Measurements from ENCODE around the gene SOWAHA. TPM values are rescaled to one million over a fixed set of nuclear protein-coding genes. Genes with fewer than 3 reads are reported as not detected.

The SOWAHA gene
- total and polyA plus RNA-seq, 10 of the 15 experiments (the other 5 are each of a cell fraction or from before 2014, with no cell fraction given) = 0.02 to 0.37 (median 0.05) TPM; not detected in 4

DNA sequence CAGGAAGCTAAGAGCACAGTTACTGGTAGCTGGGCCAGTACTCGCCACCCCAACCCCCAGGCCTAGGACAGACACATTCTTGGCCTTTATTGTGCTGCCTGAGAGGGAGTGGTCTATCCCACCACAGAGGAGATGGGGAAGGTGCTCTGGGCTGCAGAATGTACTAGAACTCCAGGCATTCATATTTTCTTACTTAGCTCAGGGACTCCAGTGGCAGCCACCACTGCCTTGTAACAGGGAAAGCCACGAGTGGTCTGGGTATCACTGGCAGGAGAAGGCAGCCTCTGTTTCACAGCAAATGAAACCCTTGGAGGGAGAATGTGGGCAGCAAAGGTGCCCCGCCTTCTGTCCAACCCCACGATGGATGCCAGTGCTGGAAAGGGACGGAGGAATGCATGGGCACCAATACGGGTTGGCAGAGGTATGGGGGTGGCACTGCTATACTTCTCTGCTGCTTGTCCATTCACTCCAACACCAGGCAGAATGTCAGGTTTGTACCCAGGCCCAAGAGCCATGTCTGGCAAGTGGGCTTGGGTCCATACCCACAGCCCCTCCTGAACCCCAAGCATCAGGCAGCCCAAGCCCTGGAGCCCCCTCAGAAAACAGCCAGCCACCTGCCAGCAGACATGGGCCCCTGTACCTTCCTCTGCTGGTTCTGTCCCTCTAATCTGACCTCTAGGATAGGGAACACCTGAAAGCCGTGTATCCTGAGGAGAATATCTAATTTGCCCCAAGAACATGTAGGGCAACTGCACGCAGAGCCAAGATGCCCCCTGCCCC lies 40.6 kb upstream of the SOWAHA start:
- in situ Hi-C loops (cut with MboI) = no loop called here
- Histone ChIP-seq H3K4me1 (ENCODE audit: control insufficient read depth, insufficient read depth, low read length) (peaks cover under 1% of the 10 kb centered on the region; the same call in 1 of the 2 replicates), H3K36me3 (ENCODE audit: control insufficient read depth in 2 of 2, insufficient read depth in 2 of 2, low read length in 1 of 2) (no peaks in the 10 kb centered on the region; a peak in 1 of 4 replicates), H3K4me2 (ENCODE audit: control insufficient read depth, insufficient read depth) (no peak overlapping the region), H3K79me2 (ENCODE audit: control insufficient read depth, insufficient read depth, low read length) (peaks cover 9% of the 10 kb centered on the region), H3K9ac (ENCODE audit: control insufficient read depth, insufficient read depth, low read length) (no peak overlapping the region), H3K4me3 (no peak overlapping the region), H3K27ac (ENCODE audit: control insufficient read depth, insufficient read depth) (no peak overlapping the region), H2AFZ (ENCODE audit: control insufficient read depth, low read depth, low read length) (no peak overlapping the region), H3K27me3 (replicated peaks in 1 of 2; ENCODE audit: control insufficient read depth in 2 of 2, insufficient read depth in 2 of 2, low read length in 1 of 2) (no peaks in the 10 kb centered on the region), H4K20me1 (ENCODE audit: control insufficient read depth, insufficient read depth) (no peaks in the 10 kb centered on the region), H3K9me3 (replicated peaks; ENCODE audit: control insufficient read depth, insufficient read depth, low read length) (no peaks in the 10 kb centered on the region)
- TF ChIP-seq NRF1 (conservative IDR thresholded peaks at IDR 0.05; ENCODE audit: low read depth, low read length) (no peak), SIX5 (IDR thresholded peaks at IDR 0.05; ENCODE audit: low read depth, low read length, severe bottlenecking) (no peak), CBX5 (IDR thresholded peaks at IDR 0.05; ENCODE audit: low read depth) (no peak), RCOR1 (conservative IDR thresholded peaks at IDR 0.05; ENCODE audit: low read depth, low read length) (no peak)
- no peak for ATAC-seq
- no TSS peak for BruUV-seq (replicated peaks)
- WGBS (ENCODE audit: insufficient coverage, insufficient replicate concordance, low lambda C conversion rate, missing lambda C conversion rate) = 77% methylated on average over 8 of the region's 8 CpGs
- ChIA-PET POLR2A (interaction anchor here (1.0 kb wide), 1 partner anchor 18 kb away, joined by 3 read pairs; no protein-coding TSS in a partner anchor), RAD21 (ENCODE audit: unreplicated experiment) (interaction anchor here (1.0 to 2.4 kb wide), 4 partner anchors 19 to 48 kb away, joined by 3 to 6 read pairs (median 4); no protein-coding TSS in a partner anchor), CTCF (interaction anchor here (1.3 to 2.0 kb wide), 2 partner anchors 12 to 47 kb away, joined by 3 to 7 read pairs; no protein-coding TSS in a partner anchor), SMC1A (ENCODE audit: uncharacterized antibody, unreplicated experiment) (interaction anchor here (0.8 to 1.5 kb wide), 3 partner anchors 9 to 15 kb away, joined by 3 to 4 read pairs (median 3); no protein-coding TSS in a partner anchor)
- no peak for FAIRE-seq
- intact Hi-C loops (cut with micrococcal nuclease; ENCODE audit: unreplicated experiment) = no loop called here
- DNase-seq (ENCODE audit: low read depth, low spot score) = no peak

DNA sequence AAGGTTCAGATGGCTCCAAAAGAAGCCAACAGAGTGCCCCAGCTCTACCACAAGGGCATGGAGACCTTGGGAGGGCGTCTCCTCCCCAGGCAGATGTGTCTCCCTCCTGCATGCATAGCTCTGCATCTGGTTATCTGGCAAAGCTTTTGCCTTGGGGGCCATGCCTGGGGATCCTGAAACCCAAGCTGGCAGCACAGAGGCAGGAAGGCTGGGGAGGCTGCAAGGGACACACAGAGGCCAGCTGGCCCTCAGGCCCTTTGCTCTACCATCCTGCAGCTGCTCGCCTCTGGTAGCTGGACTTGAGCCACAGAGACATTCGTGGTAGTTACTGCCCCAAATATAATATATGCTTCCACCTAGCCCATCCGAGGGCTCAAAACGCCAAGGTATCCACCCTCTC lies 40.0 kb upstream of the SOWAHA start:
- no peak overlapping the region for H2AFZ ChIP-seq (ENCODE audit: control insufficient read depth, low read depth, low read length)
- ChIA-PET CTCF (interaction anchor here (3.5 kb wide), 1 partner anchor 19 kb away, joined by 15 read pairs; no protein-coding TSS in a partner anchor), POLR2A (interaction anchor here (7.2 kb wide), 1 partner anchor 20 kb away, joined by 56 read pairs; no protein-coding TSS in a partner anchor), SMC1A (ENCODE audit: uncharacterized antibody, unreplicated experiment) (interaction anchor here (1.5 to 7.5 kb wide), 2 partner anchors 12 to 22 kb away, joined by 4 to 88 read pairs; partner anchors contain the start of gene CCNI2), RAD21 (ENCODE audit: unreplicated experiment) (interaction anchor here (0.6 to 2.0 kb wide), 7 partner anchors 19 to 47 kb away, joined by 3 to 6 read pairs (median 4); no protein-coding TSS in a partner anchor)
- 85% methylated on average over 5 of the region's 5 CpGs for WGBS (ENCODE audit: insufficient coverage, insufficient replicate concordance, low lambda C conversion rate, missing lambda C conversion rate)
- H3K27me3 ChIP-seq (replicated peaks in 1 of 2; ENCODE audit: control insufficient read depth in 2 of 2, insufficient read depth in 2 of 2, low read length in 1 of 2) = no peaks in the 10 kb centered on the region
- no peak for ATAC-seq
- FAIRE-seq = no peak
- no peak overlapping the region for H3K27ac ChIP-seq (ENCODE audit: control insufficient read depth, insufficient read depth)
- BruUV-seq (replicated peaks) = no TSS peak
- H3K79me2 ChIP-seq (ENCODE audit: control insufficient read depth, insufficient read depth, low read length) = peaks cover 9% of the 10 kb centered on the region
- H4K20me1 ChIP-seq (ENCODE audit: control insufficient read depth, insufficient read depth) = no peaks in the 10 kb centered on the region
- H3K4me2 ChIP-seq (ENCODE audit: control insufficient read depth, insufficient read depth) = no peak overlapping the region
- H3K9me3 ChIP-seq (replicated peaks; ENCODE audit: control insufficient read depth, insufficient read depth, low read length) = no peaks in the 10 kb centered on the region
- no peak for DNase-seq (ENCODE audit: low read depth, low spot score)
- peaks cover 7% of the 10 kb centered on the region for H3K4me1 ChIP-seq (ENCODE audit: control insufficient read depth, insufficient read depth, low read length)
- intact Hi-C loops (cut with micrococcal nuclease; ENCODE audit: unreplicated experiment) (no loop called here), in situ Hi-C loops (cut with MboI) (no loop called here)
- no peak overlapping the region for H3K4me3 ChIP-seq
- no peak overlapping the region for H3K9ac ChIP-seq (ENCODE audit: control insufficient read depth, insufficient read depth, low read length)
- H3K36me3 ChIP-seq (ENCODE audit: control insufficient read depth in 2 of 2, insufficient read depth in 2 of 2, low read length in 1 of 2) = no peaks in the 10 kb centered on the region
- TF ChIP-seq, protein P1, sequence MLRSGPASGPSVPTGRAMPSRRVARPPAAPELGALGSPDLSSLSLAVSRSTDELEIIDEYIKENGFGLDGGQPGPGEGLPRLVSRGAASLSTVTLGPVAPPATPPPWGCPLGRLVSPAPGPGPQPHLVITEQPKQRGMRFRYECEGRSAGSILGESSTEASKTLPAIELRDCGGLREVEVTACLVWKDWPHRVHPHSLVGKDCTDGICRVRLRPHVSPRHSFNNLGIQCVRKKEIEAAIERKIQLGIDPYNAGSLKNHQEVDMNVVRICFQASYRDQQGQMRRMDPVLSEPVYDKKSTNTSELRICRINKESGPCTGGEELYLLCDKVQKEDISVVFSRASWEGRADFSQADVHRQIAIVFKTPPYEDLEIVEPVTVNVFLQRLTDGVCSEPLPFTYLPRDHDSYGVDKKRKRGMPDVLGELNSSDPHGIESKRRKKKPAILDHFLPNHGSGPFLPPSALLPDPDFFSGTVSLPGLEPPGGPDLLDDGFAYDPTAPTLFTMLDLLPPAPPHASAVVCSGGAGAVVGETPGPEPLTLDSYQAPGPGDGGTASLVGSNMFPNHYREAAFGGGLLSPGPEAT (IDR thresholded peaks at IDR 0.05; ENCODE audit: low read depth) = no peak
- TF ChIP-seq TAF1 (IDR thresholded peaks at IDR 0.05; ENCODE audit: borderline replicate concordance, low read depth, low read length) = no peak
- no peak for TF ChIP-seq YBX1 (IDR thresholded peaks at IDR 0.05)
- no peak for TF ChIP-seq ESRRA (IDR thresholded peaks at IDR 0.05; ENCODE audit: low read length)
- no peak for TF ChIP-seq BHLHE40 (IDR thresholded peaks at IDR 0.05; ENCODE audit: borderline replicate concordance in 1 of 2, low read depth in 2 of 2, low read length in 1 of 2)
- TF ChIP-seq KAT2A (conservative IDR thresholded peaks at IDR 0.05; ENCODE audit: control insufficient read depth, low read depth, low read length) = no peak
- TF ChIP-seq, protein P2, sequence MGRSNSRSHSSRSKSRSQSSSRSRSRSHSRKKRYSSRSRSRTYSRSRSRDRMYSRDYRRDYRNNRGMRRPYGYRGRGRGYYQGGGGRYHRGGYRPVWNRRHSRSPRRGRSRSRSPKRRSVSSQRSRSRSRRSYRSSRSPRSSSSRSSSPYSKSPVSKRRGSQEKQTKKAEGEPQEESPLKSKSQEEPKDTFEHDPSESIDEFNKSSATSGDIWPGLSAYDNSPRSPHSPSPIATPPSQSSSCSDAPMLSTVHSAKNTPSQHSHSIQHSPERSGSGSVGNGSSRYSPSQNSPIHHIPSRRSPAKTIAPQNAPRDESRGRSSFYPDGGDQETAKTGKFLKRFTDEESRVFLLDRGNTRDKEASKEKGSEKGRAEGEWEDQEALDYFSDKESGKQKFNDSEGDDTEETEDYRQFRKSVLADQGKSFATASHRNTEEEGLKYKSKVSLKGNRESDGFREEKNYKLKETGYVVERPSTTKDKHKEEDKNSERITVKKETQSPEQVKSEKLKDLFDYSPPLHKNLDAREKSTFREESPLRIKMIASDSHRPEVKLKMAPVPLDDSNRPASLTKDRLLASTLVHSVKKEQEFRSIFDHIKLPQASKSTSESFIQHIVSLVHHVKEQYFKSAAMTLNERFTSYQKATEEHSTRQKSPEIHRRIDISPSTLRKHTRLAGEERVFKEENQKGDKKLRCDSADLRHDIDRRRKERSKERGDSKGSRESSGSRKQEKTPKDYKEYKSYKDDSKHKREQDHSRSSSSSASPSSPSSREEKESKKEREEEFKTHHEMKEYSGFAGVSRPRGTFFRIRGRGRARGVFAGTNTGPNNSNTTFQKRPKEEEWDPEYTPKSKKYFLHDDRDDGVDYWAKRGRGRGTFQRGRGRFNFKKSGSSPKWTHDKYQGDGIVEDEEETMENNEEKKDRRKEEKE (IDR thresholded peaks at IDR 0.05) = no peak

All from GM12878 (cell line).